Measurements from ENCODE around the gene EVPLL.
"Not testable (repeated sequence)": the region's sequence is repeated elsewhere in the genome, so short reads cannot be mapped to it uniquely, and the experiment has no call there.

GRCh38 chr17:18426639-18427038, 49.1 kb downstream of the EVPLL start:
- TF ChIP-seq POLR2AphosphoS5, CTCF, POLR2A, EP300 (IDR thresholded peaks at IDR 0.05): not testable (repeated sequence)

All from sigmoid colon (tissue), 4 donors.